Measurements from ENCODE around the gene ARPC1B.
"Not testable (repeated sequence)": the region's sequence is repeated elsewhere in the genome, so short reads cannot be mapped to it uniquely, and the experiment has no call there.

ARPC1B gene

GRCh38 chr7:99386584-99387238 lies 12.2 kb downstream of the ARPC1B start:
- Histone ChIP-seq H3K36me3 (no peaks in the 10 kb centered on the region; the same call in 1 of the 2 replicates), H3K27me3 (no peaks in the 10 kb centered on the region), H3K4me1 (peaks cover 1% of the 10 kb centered on the region), H3K9me3 (no peaks in the 10 kb centered on the region), H3K4me3 (ENCODE audit: low read depth, low read length) (no peak overlapping the region)
- peak; percentile 43 for DNase-seq
- peak; percentile 49 for TF ChIP-seq CTCF (IDR thresholded peaks at IDR 0.05; ENCODE audit: low read depth, low read length)

- H3K27me3 ChIP-seq; H3K9me3 ChIP-seq; DNase-seq; H3K4me3 ChIP-seq (ENCODE audit: low read depth, low read length); H3K4me1 ChIP-seq; H3K36me3 ChIP-seq: not testable (repeated sequence)
These were observed 12.7 kb downstream of the ARPC1B start for GRCh38 chr7:99387239-99387635.

DNA sequence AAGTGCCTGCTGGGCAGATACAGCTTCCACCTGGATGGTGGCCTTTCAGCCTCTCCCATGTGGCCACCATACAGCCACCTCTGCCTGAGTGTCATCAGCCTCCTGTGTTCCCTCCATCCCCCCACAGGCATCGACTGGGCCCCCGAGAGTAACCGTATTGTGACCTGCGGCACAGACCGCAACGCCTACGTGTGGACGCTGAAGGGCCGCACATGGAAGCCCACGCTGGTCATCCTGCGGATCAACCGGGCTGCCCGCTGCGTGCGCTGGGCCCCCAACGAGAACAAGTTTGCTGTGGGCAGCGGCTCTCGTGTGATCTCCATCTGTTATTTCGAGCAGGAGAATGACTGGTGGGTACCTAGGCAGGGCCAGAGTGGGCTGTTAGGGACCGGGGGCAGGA lies 13.4 kb downstream of the ARPC1B start:
- no peak overlapping the region for H3K4me3 ChIP-seq (ENCODE audit: low read depth, low read length)
- no peaks in the 10 kb centered on the region for H3K9me3 ChIP-seq
- H3K4me1 ChIP-seq = no peaks in the 10 kb centered on the region
- TF ChIP-seq CTCF (IDR thresholded peaks at IDR 0.05; ENCODE audit: low read depth, low read length) = no peak
- no peaks in the 10 kb centered on the region; the same call in 1 of the 2 replicates for H3K36me3 ChIP-seq
- no peak for DNase-seq
- H3K27me3 ChIP-seq = no peaks in the 10 kb centered on the region

DNA sequence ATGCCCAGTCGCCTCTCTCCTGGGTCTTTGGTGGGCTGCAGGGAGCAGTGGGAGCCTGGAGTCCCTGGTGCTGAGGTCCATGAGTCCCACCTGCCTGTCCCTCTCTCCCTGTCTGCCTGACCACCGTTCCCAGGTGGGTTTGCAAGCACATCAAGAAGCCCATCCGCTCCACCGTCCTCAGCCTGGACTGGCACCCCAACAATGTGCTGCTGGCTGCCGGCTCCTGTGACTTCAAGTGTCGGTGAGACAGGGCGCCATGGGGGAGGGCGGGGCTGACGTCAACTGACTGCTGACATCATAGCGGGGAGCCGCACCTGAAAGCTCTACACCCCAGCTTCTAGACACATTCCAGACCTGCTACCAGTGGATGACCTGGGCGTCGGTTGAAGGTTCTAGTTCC lies 15.2 kb downstream of the ARPC1B start:
- H3K4me1 ChIP-seq = peaks cover 6% of the 10 kb centered on the region; the same call in 1 of the 2 replicates
- TF ChIP-seq CTCF (IDR thresholded peaks at IDR 0.05; ENCODE audit: low read depth, low read length) = no peak
- no peak for DNase-seq
- peaks cover under 1% of the 10 kb centered on the region; the same call in 1 of the 2 replicates for H3K36me3 ChIP-seq
- no peaks in the 10 kb centered on the region for H3K9me3 ChIP-seq
- no peak overlapping the region for H3K4me3 ChIP-seq (ENCODE audit: low read depth, low read length)
- H3K27me3 ChIP-seq = no peaks in the 10 kb centered on the region

DNA sequence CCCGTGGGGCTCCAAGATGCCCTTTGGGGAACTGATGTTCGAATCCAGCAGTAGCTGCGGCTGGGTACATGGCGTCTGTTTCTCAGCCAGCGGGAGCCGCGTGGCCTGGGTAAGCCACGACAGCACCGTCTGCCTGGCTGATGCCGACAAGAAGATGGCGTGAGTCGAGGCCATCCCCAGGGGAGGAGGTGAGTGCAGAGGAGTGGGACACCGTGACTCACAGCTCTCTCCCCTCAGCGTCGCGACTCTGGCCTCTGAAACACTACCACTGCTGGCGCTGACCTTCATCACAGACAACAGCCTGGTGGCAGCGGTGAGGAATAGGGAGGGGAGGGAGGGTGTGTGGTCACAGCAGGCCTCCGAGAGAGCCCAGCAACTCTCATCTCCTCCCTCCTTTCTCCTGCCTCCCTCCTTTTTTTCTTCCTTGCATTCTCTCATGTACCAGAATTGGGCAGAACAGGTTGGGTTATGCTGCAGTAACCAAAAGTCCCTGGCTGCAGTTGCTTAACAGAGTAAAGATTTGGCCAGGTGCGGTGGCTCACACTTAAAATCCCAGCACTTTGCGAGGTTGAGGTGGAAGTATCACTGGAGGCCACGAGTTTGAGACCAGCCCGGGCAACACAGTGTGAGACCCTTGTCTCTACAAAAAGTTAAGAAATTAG lies 16.5 kb downstream of the ARPC1B start:
- no peak for TF ChIP-seq CTCF (IDR thresholded peaks at IDR 0.05; ENCODE audit: low read depth, low read length)
- no peaks in the 10 kb centered on the region for H3K27me3 ChIP-seq

GRCh38 chr7:99392046-99392445 lies 17.5 kb downstream of the ARPC1B start:
- Histone ChIP-seq H3K9me3 (no peaks in the 10 kb centered on the region), H3K36me3 (peaks cover 19% of the 10 kb centered on the region), H3K4me3 (ENCODE audit: low read depth, low read length) (peak overlapping the region; percentile 76), H3K4me1 (peaks cover 6% of the 10 kb centered on the region; the same call in 1 of the 2 replicates), H3K27me3 (no peaks in the 10 kb centered on the region)
- no peak for TF ChIP-seq CTCF (IDR thresholded peaks at IDR 0.05; ENCODE audit: low read depth, low read length)
- DNase-seq = no peak

More for the DNA sequence above, 16.5 kb downstream of the ARPC1B start:
- DNase-seq = peak; percentile 58
- Histone ChIP-seq H3K4me3 (ENCODE audit: low read depth, low read length) (no peak overlapping the region), H3K36me3 (peaks cover 13% of the 10 kb centered on the region), H3K4me1 (peaks cover 6% of the 10 kb centered on the region; the same call in 1 of the 2 replicates), H3K9me3 (no peaks in the 10 kb centered on the region)

Data from BE2C (cell line).